Dedifferentiated amniotic fluid mesenchymal stem cell (primary cell): Measurements from ENCODE around the gene RAMP1.
A peak's percentile ranks its signal among the peaks of the same experiment; 100 is the strongest.

Experiments
- DNase-seq: peaks from one replicate; pipeline ENCODE4 v3.0.0-alpha.2; 2016; ENCODE audit errors: extremely low spot score

RAMP1 gene

DNA sequence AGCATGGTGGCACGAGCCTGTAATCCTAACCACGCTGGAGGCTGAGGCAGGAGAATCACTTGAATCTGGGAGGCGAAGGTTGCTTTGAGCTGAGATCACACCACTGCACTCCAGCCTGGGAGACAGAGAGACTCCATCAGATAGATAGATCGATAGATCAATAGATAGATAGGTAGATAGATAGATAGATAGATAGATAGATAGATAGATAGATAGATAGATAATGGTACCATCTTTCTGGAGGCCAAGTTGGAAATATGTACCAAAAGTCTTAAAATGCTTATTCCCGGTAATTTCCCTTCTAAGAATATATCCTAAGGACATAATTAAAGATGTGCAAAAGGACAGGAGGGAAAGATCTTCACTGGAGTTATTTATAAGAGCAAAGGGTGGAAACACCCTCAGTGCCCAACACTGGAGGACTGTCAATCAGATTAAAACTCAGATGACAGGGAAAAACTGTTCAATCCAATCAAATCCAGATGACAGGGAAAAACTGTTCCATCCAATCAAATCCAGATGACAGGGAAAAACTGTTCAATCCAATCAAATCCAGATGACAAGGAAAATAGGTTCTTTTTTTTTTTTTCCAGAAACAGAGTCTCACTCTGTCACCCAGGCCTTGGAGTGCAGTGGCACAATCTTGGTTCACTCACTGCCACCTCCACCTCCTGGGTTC is 58.4 kb downstream of the RAMP1 start:
- no peak for DNase-seq

- DNase-seq, result no peak
These were observed 60.2 kb downstream of the RAMP1 start for GRCh38 chr2:237919593-237919992.

GRCh38 chr2:237920673-237921072 is 61.2 kb downstream of the RAMP1 start:
- no peak for DNase-seq

DNA sequence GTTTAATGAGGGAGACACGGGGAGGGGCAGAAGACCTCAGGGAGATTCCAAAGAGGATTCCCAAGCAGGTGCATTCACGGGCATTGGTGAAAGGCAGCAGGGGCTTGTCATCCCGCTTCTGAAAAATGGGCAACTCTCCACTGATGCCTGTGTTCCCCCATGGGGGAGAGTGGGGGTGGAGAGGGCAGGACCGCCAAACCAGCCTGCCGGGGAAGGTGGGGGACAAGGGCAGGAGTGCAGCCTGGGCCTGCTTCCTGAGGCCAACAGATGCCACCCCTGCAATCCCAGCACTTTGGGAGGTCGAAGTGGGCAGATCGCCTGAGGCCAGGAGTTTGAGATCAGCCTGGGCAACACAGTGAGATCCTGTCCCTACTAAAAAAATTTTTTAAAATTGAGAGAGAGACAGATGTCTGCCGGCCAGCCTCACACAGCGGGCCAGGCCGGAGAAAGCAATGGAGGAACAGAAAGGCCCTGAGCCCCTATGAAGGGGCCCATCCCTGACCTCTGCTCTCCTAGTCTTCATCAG is 62.6 kb downstream of the RAMP1 start:
- no peak for DNase-seq

- DNase-seq, result no peak
These were observed 63.4 kb downstream of the RAMP1 start for GRCh38 chr2:237922641-237923361.

DNA sequence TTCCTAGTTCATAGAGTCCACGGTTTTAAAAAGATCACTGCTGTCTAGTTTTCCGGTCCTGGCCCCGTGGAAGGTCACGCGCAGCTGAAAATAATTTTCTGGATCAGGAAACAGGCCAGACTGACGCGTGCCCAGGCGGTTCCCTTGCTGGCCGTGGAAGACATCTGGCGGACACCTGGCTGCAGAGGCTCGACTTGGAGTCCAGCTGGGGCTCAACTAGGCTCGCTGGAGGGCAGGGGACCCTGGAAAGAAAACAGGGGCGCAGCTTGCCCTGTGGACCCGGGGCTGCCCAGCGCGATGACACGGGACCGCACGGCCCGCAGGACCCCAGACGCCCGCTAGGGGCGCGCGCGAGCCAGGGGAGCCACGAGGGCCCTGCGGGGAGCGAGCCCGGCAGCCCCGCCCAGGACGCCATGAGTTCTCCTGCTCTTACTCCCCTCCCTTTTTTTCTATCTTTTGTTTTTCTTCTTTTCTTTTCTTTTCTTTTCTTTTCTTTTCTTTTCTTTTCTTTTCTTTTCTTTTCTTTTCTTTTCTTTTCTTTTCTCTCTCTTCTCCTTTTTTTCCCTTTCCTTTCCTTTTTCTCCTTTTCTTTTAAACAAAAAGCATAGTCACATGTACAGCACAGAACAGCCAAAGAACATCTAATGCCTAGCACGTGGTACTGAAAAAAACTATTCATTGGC is 64.2 kb downstream of the RAMP1 start:
- DNase-seq, result peak; percentile 39

DNA sequence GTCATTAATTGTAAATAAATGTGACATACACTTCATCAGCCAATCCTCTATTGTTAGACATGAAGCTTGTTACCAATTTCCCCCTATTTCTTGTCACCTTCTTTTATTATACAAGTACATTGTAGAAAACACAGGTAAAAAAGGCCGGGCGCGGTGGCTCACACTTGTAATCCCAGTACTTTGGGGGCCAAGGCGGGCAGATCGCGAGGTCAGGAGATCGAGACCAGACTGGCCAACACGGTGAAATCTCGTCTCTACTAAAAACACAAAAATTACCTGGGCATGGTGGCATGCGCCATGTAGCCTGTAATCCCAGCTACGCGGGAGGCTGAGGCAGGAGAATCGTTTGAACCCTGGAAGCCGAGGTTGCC is 64.7 kb downstream of the RAMP1 start:
- DNase-seq, result no peak

GRCh38 chr2:237927135-237927534 is 67.7 kb downstream of the RAMP1 start:
- no peak for DNase-seq

GRCh38 chr2:237927986-237928385 is 68.6 kb downstream of the RAMP1 start:
- DNase-seq, result no peak

DNA sequence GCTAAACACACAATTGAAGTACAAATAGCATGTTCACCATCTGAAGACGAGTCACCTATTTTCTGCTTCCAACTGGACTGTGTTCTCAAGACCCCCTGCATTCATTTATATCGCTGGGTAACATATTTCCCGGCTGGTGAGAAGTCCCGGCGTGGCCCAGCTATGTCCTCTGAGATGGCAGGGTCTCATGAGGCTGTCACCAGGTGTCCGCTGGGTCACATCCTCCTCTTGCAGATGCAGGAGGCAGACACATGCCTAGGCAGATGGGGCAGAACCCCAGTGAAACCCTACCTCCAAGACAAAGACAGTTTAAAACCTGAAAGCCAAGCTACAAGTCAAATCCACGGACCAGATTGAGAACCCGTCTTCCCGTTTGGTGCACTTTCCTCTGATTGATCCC is 70.6 kb downstream of the RAMP1 start:
- no peak for DNase-seq

GRCh38 chr2:237931205-237931721 is 71.8 kb downstream of the RAMP1 start:
- DNase-seq, result peak; percentile 63

DNA sequence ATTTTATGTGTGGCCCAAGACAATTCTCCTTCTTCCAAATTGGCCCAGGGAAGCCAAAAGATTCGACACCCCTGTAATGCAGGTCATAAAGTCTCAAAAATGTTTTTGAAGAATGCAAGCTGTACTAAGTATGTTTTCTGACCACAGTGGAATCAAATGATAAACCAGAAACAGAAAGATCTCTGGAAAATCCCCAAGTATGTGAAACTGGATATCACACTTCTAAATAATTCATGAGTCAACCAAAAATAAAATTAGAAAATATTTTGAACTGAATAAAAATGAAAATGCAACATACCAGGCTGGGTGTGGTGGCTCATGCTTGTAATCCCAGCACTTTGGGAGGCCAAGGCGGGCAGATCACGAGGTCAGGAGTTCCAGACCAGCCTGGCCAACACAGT is 73.3 kb downstream of the RAMP1 start:
- peak; percentile 96 for DNase-seq

GRCh38 chr2:237934186-237934585 is 74.8 kb downstream of the RAMP1 start:
- no peak for DNase-seq

GRCh38 chr2:237935740-237936452 is 76.5 kb downstream of the RAMP1 start:
- DNase-seq, result no peak

DNA sequence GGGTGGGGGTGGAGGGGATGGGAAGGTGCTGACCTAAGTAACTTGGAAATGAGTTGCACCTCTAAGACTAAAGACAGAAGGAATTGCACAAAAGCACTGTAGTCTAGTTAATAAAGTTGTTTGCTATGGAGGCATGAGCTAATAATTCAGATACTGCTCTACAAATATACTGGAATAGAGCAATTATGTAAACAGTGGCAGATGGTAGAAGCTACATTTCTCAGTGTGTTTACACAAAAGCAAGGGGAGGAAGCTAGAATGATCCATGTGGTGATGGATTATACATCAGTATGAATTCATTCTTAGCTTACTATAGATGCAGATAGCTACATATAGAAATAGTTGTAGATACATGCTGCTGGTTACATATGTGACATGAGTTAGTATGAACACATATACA is 79.8 kb downstream of the RAMP1 start:
- no peak for DNase-seq

GRCh38 chr2:237940828-237941227 is 81.4 kb downstream of the RAMP1 start:
- DNase-seq, result no peak

GRCh38 chr2:237941239-237941638 is 81.8 kb downstream of the RAMP1 start:
- DNase-seq, result no peak

GRCh38 chr2:237942513-237942899 is 83.1 kb downstream of the RAMP1 start:
- no peak for DNase-seq

- no peak for DNase-seq
These were observed 84.1 kb downstream of the RAMP1 start for GRCh38 chr2:237943395-237944094.

GRCh38 chr2:237944302-237944701 is 84.9 kb downstream of the RAMP1 start:
- DNase-seq, result no peak

DNA sequence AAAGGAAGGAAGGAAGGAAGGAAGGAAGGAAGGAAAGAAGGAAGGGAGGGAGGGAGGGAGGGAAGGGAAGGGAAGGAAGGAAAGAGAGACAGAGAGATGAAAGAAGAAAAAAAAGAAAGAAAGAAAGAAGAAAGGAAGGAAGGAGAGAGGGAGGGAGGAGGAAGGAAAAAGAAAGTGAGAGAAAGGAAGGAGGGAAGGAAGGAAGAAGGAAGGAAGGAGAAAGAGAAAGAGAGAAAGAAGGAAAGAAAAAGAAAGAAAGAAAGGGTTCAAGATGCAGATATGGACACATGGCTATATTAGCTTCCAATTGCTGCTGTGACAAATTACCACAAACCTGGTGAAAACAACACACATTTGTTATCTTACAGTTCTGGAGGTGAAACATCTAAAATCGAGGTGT is 87.0 kb downstream of the RAMP1 start:
- DNase-seq, result no peak
